HEK293T (cell line): Measurements from ENCODE around the gene PDE5A.
"Not testable (repeated sequence)": the region's sequence is repeated elsewhere in the genome, so short reads cannot be mapped to it uniquely, and the experiment has no call there.

Experiments used
- BHLHE40 ChIP-seq: fragments of 450-650 bp; IDR thresholded peaks from 2 replicates; pipeline ENCODE4 v1.6.1; 2016; ENCODE audit warnings: mild to moderate bottlenecking, moderate library complexity, borderline replicate concordance
- CTBP1 ChIP-seq: fragments of 450-650 bp; IDR thresholded peaks from 2 replicates; pipeline ENCODE4 v1.6.1; 2016; ENCODE audit warnings: borderline replicate concordance
- PKNOX1 ChIP-seq: fragments of 450-650 bp; IDR thresholded peaks from 2 replicates; pipeline ENCODE4 v1.6.1; 2016
- ZNF384 ChIP-seq: fragments of 450-650 bp; IDR thresholded peaks from 2 replicates; pipeline ENCODE4 v1.6.1; 2016

GRCh38 chr4:119453286-119453685, 175.3 kb downstream of the PDE5A start:
- not testable (repeated sequence) for TF ChIP-seq PKNOX1, BHLHE40, CTBP1, ZNF384
